Activated naive CD4-positive, alpha-beta T cell treated with Interleukin-2 at 50 U/mL for 16 hours (primary cell): ENCODE results near the gene KAT8.

Experiments
- DNase-seq: peaks from one replicate; pipeline ENCODE4 v3.0.0-alpha.2; 2020

Gene KAT8

DNA sequence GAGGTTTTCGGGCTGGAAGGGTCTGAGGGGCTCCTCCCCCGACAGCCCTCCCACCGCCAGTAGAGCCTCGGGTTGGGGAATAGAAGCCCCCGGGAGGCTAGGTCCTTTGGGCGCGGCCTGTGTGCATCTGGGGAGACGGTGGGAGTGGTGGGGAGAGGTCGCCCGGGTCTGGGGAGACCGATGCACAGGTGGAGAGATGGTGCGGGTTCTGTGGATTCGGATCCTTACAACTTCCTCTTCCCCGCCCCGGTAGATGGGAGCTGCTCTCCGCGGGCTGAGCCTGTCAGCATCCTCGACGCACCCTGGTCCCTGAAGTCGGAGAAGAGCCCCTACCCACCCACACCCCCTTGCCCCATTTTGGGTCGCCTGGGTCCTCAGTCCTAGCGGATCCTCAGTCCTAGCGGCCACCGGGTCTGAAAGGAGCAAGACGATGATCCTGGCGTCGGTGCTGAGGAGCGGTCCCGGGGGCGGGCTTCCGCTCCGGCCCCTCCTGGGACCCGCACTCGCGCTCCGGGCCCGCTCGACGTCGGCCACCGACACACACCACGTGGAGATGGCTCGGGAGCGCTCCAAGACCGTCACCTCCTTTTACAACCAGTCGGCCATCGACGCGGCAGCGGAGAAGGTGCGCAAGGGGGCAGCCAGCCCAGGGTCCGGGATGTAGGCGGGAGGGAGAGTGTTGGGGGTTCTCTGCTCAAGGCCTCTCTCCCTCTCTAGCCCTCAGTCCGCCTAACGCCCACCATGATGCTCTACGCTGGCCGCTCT, 8.5 kb upstream of the KAT8 start:
- no peak for DNase-seq

DNA sequence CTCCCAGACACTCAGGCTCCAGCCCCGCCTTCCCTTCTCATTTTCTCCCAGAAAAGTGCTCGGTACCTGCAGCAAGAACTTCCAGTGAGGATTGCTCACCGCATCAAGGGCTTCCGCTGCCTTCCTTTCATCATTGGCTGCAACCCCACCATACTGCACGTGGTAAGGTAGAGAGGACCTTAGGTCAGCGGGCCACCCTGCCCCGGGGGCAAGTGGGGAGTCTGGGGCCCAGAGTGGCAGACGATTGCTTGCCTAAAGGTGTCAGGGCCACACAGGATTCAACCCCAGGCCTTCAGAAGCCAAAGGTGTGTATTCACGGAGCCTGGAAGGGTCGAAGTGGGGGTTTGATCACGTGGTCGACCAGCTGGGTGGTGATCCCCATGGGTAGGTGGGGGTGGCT, 7.8 kb upstream of the KAT8 start:
- DNase-seq, result no peak

DNA sequence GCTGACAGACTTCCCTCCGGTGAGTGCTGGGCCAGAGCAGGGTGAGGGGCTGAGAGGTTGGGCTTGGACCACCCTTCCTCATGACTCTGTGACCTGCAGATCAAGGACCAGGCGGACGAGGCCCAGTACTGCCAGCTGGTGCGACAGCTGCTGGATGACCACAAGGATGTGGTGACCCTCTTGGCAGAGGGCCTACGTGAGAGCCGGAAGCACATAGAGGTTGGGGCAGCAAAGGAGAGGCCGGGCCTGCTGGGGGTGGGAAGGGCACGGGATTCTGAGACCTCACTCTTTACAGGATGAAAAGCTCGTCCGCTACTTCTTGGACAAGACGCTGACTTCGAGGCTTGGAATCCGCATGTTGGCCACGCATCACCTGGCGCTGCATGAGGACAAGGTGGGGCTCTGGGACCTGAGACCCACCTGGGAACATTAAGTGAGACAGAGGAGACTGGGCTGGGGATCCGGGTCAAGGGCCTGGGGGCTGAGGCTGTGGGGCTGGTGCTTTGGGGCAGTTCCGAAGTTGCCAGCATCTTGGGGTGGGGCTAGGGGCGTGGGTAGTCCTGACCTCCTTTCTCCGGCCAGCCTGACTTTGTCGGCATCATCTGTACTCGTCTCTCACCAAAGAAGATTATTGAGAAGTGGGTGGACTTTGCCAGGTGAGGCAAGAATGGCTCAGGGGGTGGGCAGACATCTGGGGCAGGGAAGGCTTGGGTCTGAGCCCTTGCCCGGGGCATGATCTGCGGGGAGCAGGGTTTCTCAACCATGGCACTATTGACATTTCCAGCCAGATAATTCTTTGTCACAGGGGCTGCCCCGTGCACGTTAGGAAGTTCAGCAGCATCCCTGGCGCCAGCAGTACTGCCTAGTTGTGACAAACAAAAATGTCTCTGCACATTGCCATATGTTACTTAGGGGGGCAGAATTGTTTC, 7.1 kb upstream of the KAT8 start:
- DNase-seq, result no peak

DNA sequence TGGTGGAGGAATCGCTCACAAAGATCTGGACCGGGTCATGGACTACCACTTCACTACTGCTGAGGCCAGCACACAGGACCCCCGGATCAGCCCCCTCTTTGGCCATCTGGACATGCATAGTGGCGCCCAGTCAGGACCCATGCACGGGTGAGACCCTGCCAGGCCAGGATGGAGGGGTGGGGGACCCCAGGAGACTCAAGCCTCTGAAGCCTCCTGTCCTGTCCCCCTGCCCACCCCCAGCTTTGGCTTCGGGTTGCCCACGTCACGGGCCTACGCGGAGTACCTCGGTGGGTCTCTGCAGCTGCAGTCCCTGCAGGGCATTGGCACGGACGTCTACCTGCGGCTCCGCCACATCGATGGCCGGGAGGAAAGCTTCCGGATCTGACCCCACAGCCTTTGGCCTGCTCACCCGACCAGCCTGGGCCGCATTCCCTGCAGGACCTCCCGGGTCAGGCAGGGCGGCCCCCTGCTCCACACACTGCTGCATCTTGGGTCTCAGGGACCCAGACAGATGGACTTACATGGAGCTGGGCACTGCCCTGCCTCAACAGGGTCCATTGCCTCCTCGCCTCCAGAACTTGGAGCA, 5.5 kb upstream of the KAT8 start:
- no peak for DNase-seq

DNA sequence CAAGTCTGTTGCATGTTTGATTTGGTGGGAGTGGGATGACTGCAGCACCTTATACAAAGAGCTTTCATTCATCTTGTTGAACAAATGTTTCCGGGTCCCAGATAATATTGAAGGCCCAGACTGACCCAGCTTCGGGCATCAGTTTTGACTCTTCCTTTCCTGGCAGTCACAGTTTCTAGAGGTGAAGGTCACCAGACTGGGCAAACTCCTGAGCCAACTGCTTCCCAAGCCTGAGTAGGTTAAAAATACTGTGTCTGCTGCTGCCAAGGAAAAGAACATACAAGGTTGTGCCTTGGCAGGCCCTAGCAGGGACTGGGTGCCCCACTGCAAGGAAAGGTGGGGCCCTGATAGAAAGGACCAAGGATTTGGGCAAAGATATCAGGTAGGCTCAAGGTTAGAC, 4.8 kb upstream of the KAT8 start:
- no peak for DNase-seq

DNA sequence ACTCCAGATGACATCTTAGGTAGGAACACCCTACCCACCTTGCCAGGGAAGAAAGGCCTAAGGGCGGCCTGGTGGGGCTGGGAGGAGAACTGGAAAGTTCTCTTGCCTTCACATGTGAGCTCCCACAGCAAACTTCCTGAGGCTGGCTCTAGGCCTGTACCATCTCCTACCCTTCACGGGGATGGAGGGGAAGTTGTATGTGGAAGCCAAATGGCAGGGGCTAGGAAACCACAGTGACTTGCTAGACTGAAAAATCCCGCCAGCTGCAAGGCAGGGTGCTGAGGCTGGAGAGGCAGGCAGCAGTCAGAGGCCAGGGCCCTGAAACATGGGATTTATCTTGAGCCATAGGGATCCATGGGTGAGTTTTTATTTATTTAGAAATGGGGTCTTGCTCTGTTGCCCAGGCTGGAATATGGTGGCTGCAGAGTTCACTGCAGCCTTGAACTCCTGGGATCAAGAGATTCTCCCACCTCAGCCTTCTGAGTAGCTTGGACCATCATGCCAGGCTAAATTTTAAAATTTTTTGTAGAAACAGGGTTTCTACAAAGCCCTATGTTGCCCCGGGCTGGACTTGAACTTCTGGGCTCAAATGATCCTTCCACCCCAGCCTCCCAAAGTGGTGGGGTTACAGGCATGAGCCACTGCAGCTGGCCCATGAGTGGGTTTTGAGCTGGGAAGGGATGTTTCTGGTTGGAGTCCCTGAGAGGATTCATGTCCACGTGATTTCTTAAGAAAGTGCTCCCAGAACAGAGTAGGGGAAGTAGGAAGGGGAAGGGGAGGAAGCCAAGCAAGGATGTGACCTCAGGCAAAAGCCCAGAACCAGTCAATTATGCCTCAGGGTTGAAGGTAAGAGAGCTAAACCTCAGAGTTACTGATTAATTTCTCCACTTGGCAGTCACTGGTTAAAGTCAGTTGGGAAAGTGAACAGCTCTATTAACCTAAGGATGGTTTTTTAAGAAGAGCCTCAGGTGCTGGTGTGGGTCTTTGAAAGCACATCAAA, 4.0 kb upstream of the KAT8 start:
- DNase-seq, result no peak

DNA sequence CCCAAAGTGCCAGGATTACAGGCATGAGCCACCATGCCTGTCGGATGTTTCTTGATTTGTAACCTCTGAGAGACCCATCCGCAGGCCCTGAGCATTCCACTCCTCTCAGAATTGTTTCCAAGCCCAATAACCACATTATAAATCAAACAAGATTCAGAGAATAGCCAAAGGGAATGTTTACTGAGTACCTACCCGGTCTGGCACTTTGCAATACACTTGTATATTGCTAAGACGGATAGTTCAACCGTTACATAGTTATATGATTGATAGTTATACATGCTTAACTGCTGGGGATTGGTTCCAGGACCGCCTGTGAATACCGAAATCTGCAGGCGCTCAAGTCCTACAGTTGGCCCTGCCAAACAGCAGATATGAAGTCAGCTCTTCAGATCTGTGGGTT, 3.0 kb upstream of the KAT8 start:
- DNase-seq, result no peak

DNA sequence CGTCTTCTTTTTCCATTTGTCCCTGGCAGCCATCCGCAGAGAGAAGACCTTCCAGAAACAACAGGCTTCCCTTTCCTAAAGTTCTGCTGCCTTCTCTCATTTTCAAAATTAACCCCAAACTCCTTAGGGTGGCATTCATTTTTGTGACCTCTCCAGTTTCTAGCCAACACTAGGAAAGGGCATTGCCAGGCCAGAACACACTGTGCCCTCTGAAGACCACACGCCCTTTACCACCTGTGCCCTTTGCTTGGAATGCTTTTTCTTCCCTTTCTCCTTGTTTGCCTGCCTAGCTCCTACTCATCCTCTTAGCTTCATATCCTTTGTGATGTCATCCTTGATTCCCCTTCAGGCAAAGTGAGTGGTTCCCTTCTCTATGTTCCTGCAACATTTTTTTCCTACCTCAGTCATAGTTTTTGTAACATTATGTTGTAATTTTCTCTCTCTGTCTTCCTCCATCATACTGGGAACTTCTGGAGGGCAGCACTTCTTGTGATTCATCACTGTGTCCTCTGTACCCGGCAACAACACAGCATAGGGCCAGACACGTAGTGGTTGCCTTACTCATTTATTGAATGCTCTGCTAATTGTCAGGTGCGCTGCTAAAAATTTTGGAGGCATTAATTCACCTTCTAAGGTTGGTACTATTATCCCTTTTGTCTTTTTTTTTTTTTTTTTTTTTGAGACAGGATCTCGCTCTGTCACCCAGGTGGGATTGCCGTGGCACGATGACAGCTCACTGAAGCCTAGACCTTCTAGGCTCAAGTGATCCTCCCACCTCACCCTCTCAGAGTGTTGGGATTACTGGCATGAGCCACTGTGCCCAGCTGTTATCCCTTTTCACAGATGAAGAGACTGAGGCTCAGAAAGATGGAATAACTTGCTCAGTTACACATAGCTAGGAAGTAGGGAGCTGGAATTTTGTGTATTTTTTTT, 1.0 kb downstream of the KAT8 start:
- DNase-seq, result no peak

DNA sequence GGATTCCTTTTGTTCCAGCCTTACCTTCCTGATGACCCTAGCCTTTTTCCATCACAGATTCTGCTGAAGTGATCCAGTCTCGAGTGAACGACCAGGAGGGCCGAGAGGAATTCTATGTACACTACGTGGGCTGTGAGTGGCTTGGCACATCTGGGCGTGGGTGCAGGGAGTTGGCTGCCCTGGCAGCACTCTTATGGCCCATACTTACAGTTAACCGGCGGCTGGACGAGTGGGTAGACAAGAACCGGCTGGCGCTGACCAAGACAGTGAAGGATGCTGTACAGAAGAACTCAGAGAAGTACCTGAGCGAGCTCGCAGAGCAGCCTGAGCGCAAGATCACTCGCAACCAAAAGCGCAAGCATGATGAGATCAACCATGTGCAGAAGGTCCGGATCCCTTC, 2.7 kb downstream of the KAT8 start:
- DNase-seq, result no peak

DNA sequence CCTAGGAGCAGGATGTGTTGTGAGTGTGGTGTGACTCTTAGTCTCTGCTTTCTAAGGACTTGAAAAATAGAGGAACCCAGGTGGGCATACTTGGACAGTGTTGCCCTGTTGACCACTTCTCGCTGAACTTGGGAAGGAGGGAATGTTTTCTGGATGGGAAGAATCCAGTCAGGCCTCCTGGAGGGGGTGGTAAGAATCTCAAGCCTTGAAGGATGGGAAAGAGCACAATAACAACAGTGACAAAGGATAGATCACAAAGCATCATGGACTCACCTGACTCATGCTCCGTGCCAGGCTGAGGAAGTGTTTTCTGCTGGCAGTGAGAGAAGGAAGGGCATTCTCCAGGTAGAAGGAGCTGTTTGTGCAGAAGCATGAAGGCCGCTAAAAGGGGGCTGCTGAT, 8.4 kb downstream of the KAT8 start:
- DNase-seq, result no peak

DNA sequence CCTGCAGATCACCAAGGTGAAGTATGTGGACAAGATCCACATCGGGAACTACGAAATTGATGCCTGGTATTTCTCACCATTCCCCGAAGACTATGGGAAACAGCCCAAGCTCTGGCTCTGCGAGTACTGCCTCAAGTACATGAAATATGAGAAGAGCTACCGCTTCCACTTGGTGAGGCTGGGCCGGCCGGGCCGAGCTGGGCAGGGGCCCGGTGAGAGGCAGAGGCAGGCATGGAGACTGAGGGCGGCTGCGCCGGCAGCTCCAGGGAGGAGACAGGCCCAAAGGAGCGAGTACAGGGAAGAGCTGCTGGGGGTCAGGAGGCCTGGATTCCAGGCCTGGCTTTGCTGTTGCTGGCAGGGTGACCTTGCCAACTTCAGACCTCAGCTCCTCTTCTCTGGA, 9.7 kb downstream of the KAT8 start:
- no peak for DNase-seq

DNA sequence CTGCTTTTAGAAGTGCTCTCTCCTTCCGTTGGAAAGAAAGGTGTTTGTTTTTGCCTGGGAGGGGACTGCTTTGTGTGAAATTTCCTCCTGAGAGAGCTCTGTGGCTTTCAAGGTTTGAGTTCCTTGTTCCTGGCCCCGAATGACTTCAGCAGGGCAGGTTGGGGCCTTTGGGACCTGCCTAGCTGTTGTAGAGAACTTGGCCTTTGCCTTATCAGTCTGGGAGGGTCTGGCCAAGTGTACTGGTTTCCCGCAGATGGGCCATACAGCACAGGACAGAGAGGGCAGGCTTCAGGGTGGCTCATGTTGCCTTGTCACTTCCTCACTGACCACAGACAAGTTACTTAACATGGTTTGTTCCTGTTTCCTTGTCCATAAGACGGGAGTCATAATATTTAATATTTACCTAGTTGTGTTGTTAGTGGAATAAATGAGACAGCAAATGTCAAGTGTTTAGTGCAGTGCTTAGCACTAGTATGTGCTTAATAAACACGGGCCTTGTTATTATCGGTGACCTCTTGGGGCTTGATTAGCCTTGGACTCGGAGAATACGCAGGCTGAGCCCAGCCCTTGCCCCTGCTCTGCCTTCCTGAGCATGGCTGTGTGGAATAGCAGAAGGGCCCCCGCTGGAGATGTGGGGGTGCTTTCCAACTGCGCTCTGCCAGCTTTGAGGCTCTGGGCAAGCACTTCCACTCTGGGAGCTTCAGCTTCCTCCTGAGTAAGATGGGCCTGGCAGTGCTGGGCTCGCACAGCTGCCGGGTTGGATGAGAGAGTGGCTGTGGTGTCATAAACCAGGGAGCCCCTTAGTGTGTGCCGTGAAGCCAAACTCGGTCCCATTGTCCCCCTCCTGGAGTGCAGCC, 11.5 kb downstream of the KAT8 start:
- DNase-seq, result no peak

DNA sequence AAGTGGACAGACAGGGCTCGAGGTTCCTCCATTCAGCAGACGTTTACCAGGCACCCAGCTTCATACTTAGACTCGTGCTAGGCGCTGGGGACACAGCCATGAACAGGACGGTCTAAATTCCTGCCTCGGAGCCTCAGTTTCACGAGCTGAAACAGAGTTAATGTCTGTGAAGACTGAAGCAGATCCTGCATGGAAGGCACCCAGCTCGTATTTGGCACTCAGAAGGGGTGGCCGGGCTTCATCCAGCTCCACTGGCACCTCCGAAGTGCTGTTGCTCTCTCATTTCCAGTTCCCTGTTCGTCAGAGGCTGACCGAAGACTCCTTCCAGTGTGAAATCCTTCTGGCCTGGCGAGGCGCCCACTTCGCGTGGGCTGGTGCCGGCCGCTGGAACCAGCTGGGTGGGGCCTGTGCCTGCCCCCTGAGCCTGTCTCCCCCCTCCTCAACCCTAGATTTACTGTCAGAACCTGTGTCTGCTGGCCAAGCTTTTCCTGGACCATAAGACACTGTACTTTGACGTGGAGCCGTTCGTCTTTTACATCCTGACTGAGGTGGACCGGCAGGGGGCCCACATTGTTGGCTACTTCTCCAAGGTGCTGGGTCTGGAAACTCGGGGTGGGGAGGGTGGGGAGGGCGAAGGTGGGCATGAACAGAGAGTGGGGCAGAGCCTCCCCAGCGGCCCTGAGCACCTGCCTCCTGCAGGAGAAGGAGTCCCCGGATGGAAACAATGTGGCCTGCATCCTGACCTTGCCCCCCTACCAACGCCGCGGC, 12.3 kb downstream of the KAT8 start:
- no peak for DNase-seq

DNA sequence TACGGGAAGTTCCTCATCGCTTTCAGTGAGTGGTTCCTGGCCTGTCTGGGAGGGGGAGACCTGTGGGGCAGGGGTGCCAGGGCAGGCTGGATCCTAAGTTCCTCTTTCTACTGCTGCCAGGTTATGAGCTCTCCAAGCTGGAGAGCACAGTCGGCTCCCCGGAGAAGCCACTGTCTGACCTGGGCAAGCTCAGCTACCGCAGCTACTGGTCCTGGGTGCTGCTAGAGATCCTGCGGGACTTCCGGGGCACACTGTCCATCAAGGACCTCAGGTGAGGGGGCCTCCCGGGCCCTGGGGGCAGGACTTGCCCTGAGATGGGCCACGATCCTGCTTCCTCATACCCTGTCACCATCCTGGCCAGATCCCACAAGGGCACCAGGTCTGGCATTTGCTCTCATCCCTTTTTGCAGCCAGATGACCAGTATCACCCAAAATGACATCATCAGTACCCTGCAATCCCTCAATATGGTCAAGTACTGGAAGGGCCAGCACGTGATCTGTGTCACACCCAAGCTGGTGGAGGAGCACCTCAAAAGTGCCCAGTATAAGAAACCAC, 12.9 kb downstream of the KAT8 start:
- DNase-seq, result no peak

DNA sequence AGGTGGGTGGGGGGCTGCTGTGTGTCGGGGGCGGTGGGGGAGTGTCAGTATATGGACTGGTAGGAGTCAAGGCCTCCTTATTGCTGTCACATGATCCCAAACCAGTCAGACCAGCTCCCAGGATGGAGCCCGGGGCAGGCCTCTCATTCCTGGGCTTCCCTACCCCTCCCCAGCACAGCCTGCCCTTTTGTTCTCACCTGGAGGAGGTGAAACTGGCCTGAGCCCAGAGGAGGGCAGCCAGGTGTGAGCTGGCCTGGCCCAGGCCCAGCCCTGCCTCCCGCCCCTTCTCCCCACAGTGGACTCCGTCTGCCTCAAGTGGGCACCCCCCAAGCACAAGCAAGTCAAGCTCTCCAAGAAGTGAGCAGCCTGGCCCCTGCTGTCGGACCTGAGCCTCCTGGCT, 13.4 kb downstream of the KAT8 start:
- no peak for DNase-seq

DNA sequence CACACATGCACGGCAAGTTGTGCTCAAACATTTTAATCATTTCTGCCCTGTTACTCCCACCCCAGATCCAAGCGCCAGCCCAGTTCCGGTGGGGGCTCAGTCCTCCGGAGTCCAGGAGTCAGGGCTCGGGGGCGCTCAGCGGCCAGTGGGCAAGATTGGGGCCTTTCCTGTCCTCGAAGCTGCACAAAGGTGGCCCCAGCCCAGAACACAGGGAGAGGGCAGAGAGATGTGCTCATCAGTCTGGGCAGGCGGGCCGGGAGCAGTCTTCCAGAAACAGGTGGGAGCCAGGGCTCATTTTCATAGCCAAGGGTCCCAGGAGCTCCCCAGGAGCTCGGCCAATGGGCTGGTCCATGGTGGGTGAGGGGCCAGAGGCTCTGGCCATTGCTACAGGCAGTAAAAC, 14.0 kb downstream of the KAT8 start:
- no peak for DNase-seq

DNA sequence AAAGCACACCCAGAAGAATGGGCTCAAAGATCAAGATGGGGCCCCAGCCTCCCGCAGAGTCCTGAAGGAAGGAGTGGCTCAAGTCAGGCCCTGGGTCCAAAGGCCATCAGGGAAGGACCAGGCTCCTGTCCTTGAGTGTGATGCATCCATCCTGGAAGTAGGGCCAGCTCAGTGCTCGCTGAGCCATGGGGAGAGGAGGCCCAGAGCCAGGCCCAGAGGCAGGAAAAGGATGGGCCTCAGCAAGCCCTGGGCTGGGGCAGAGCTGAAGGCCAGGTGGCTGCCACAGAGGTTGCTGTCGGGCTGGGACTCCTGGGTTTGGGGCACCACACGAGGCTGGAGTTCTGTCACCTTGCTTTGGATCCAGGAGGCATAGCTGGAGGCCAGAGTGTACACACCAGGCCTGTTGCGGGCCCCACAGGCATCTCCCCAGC, 14.4 kb downstream of the KAT8 start:
- no peak for DNase-seq

DNA sequence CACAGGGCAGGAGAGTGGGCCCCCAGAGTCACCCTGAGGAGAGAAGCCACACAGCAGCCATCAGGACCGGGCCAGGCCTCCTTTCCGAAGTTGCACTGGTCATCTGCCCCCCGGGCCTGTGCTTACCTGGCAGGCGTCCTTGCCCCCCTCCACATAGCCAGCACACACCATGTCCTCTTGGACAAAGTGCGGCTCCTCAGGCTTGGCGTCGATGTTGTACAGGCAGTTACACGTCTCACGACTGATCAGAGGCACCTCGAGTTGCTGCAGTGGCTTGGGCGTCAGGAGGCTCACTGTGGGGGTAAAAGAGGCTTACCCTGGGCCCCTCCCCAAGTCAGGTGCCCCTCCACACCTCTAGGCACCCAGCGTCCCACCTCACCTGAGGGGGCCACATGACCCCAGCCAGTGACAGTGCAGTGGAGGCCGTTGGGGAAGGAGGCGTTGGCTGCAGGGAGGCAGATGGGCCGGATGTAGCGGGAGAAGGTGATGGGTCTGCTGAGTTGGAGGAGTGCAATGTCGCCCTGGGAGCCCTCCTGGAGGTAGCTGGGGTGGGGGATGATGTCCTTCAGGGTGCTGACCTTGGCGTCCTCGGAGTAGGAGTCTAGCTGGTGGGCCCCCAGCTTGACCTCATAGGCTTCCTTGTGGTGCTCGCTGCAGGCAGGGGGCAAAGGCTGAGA, 15.0 kb downstream of the KAT8 start:
- DNase-seq, result no peak

DNA sequence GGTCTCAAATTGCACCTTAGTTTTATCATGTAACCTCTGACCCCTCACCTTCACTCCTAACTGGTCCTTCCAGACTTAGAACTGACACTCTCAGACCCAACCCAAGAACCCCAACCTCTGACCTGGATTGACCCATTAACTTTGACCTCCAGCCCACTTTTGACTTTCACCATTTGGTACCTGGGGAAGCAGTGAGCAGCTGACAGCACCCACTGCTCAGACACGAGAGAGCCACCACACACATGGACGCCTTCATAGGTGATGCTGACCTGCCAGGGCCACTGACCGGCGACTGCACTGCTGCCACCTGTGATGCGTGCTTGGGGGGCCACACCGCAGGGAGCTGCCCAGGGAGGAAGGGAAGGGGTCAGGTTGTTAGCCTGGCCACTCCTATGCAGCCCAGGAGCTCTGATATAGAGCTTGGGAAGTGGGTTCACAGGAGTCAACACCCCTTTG, 15.6 kb downstream of the KAT8 start:
- DNase-seq, result no peak
